ENCODE data around the gene ELMO1.

ELMO1 gene

GRCh38 chr7:37449621-37450020 lies 957 bp upstream of the ELMO1 start:
- H3K4me3 ChIP-seq (ENCODE audit: low read length) = peak overlapping the region; percentile 60
- H3K27me3 ChIP-seq (ENCODE audit: insufficient read depth, low read length) = no peaks in the 10 kb centered on the region
- peaks cover 24% of the 10 kb centered on the region for H3K4me1 ChIP-seq (ENCODE audit: insufficient read depth, low read length)
- H2AFZ ChIP-seq (ENCODE audit: low read depth, low read length) = no peak overlapping the region
- H3K9me3 ChIP-seq (ENCODE audit: low read length) = no peaks in the 10 kb centered on the region
- H3K36me3 ChIP-seq (ENCODE audit: insufficient read depth, low read length) = no peaks in the 10 kb centered on the region

- Histone ChIP-seq H3K4me1 (ENCODE audit: insufficient read depth, low read length) (peaks cover 24% of the 10 kb centered on the region), H3K4me3 (ENCODE audit: low read length) (peak overlapping the region; percentile 60), H3K27me3 (ENCODE audit: insufficient read depth, low read length) (no peaks in the 10 kb centered on the region), H2AFZ (ENCODE audit: low read depth, low read length) (peak overlapping the region; percentile 95), H3K36me3 (ENCODE audit: insufficient read depth, low read length) (no peaks in the 10 kb centered on the region), H3K9me3 (ENCODE audit: low read length) (no peaks in the 10 kb centered on the region)
These were observed 541 bp downstream of the ELMO1 start for GRCh38 chr7:37448011-37448635.

GRCh38 chr7:37446371-37446770 lies 2.3 kb downstream of the ELMO1 start:
- H3K36me3 ChIP-seq (ENCODE audit: insufficient read depth, low read length) = no peaks in the 10 kb centered on the region
- H3K4me3 ChIP-seq (ENCODE audit: low read length) = no peak overlapping the region
- no peak overlapping the region for H2AFZ ChIP-seq (ENCODE audit: low read depth, low read length)
- peaks cover 23% of the 10 kb centered on the region for H3K4me1 ChIP-seq (ENCODE audit: insufficient read depth, low read length)
- H3K27me3 ChIP-seq (ENCODE audit: insufficient read depth, low read length) = no peaks in the 10 kb centered on the region
- no peaks in the 10 kb centered on the region for H3K9me3 ChIP-seq (ENCODE audit: low read length)

DNA sequence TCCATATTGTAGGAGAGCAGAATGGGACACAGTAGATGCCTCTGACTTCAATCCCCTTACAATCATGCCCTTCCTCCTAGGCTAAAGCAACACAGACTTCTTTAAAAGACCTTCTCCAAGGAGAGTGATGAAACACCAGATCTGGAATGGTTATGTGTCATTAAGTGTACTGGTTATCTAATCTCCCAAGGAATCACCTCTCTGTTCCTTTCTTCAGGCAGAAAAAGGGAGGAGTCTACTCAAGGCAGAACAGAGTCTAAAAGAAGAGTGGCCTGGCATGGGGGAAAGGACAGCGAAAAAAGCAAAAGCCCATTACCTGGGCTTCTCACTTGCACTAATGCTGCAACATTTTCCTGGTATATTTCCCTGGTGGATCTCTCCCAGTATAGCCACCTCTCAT lies 2.9 kb downstream of the ELMO1 start:
- Histone ChIP-seq H3K4me3 (ENCODE audit: low read length) (no peak overlapping the region), H3K27me3 (ENCODE audit: insufficient read depth, low read length) (no peaks in the 10 kb centered on the region), H3K4me1 (ENCODE audit: insufficient read depth, low read length) (peaks cover 29% of the 10 kb centered on the region), H2AFZ (ENCODE audit: low read depth, low read length) (no peak overlapping the region), H3K9me3 (ENCODE audit: low read length) (no peaks in the 10 kb centered on the region), H3K36me3 (ENCODE audit: insufficient read depth, low read length) (no peaks in the 10 kb centered on the region)

- Histone ChIP-seq H3K9me3 (ENCODE audit: low read length) (no peaks in the 10 kb centered on the region), H3K27me3 (ENCODE audit: insufficient read depth, low read length) (no peaks in the 10 kb centered on the region), H3K4me1 (ENCODE audit: insufficient read depth, low read length) (peaks cover 28% of the 10 kb centered on the region), H2AFZ (ENCODE audit: low read depth, low read length) (no peak overlapping the region), H3K4me3 (ENCODE audit: low read length) (no peak overlapping the region), H3K36me3 (ENCODE audit: insufficient read depth, low read length) (no peaks in the 10 kb centered on the region)
These were observed 3.5 kb downstream of the ELMO1 start for GRCh38 chr7:37445064-37445723.

DNA sequence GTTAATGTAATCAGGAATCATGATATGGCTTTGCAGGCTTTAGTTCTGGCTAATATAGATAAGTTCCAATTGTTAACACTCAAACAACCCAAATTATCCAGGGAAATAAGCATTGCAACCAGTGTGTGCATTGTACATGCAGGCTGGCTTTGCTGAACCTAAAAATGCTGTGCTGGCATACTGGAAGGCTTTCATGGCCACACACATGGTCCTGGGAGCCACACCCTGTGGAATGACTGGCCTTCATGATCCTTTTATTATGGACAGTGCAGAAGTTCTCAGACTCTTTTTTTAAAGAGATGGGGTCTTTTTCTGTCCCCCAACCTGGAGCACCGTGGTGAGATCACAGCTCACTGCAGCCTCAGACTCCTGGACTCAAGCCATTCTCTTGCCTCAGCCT lies 5.0 kb downstream of the ELMO1 start:
- no peak overlapping the region for H3K4me3 ChIP-seq (ENCODE audit: low read length)
- H3K9me3 ChIP-seq (ENCODE audit: low read length) = no peaks in the 10 kb centered on the region
- H2AFZ ChIP-seq (ENCODE audit: low read depth, low read length) = no peak overlapping the region
- H3K36me3 ChIP-seq (ENCODE audit: insufficient read depth, low read length) = no peaks in the 10 kb centered on the region
- H3K4me1 ChIP-seq (ENCODE audit: insufficient read depth, low read length) = peaks cover 20% of the 10 kb centered on the region
- H3K27me3 ChIP-seq (ENCODE audit: insufficient read depth, low read length) = no peaks in the 10 kb centered on the region

DNA sequence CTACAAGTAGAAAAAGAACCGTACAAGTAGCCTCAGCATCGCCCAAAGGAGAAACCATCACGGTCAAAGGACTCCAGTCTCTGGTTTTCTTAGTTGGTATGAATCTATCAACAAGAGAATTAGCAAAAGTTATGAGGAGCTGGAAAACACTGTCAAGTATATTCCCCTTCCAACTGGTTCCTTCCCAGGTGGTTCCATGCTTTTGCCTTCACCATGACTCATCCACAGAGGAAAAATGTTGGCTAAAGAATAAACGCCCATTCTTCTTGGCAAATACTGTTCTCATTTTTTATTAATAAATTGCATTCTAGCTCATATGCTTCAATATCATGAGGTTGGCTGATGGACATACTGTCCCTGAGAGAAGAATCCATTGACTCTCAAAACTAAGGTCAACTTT lies 6.4 kb downstream of the ELMO1 start:
- peaks cover 20% of the 10 kb centered on the region for H3K4me1 ChIP-seq (ENCODE audit: insufficient read depth, low read length)
- H3K9me3 ChIP-seq (ENCODE audit: low read length) = no peaks in the 10 kb centered on the region
- no peaks in the 10 kb centered on the region for H3K27me3 ChIP-seq (ENCODE audit: insufficient read depth, low read length)
- no peaks in the 10 kb centered on the region for H3K36me3 ChIP-seq (ENCODE audit: insufficient read depth, low read length)
- H3K4me3 ChIP-seq (ENCODE audit: low read length) = no peak overlapping the region
- H2AFZ ChIP-seq (ENCODE audit: low read depth, low read length) = no peak overlapping the region

DNA sequence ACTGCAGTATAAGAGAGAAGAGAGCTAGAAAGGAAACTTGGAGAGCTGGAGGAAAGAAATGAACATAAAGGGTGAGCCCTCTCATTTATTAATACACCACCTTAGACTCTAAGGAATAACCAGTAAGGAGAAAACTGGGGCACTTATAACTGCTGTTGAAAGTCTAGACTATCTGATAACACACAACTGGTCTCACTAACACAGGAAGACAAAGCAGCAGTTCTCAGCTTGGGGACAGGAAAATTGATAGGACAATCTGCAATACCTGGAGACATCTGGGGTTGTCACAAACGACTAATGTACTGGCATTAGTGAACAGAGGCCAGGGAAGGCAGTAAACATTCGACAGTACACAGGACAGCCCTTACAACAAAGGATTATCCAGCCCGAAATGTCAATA lies 6.8 kb downstream of the ELMO1 start:
- H3K27me3 ChIP-seq (ENCODE audit: insufficient read depth, low read length) = no peaks in the 10 kb centered on the region
- H3K4me3 ChIP-seq (ENCODE audit: low read length) = no peak overlapping the region
- H3K4me1 ChIP-seq (ENCODE audit: insufficient read depth, low read length) = peaks cover 20% of the 10 kb centered on the region
- H3K36me3 ChIP-seq (ENCODE audit: insufficient read depth, low read length) = no peaks in the 10 kb centered on the region
- H2AFZ ChIP-seq (ENCODE audit: low read depth, low read length) = no peak overlapping the region
- no peaks in the 10 kb centered on the region for H3K9me3 ChIP-seq (ENCODE audit: low read length)

GRCh38 chr7:37441386-37441760 lies 7.3 kb downstream of the ELMO1 start:
- H3K4me3 ChIP-seq (ENCODE audit: low read length) = no peak overlapping the region
- H3K4me1 ChIP-seq (ENCODE audit: insufficient read depth, low read length) = peaks cover 19% of the 10 kb centered on the region

GRCh38 chr7:37440738-37441385 lies 7.8 kb downstream of the ELMO1 start:
- Histone ChIP-seq H3K9me3 (ENCODE audit: low read length) (no peaks in the 10 kb centered on the region), H3K4me3 (ENCODE audit: low read length) (no peak overlapping the region), H2AFZ (ENCODE audit: low read depth, low read length) (no peak overlapping the region)

More at GRCh38 chr7:37441386-37441760, 7.3 kb downstream of the ELMO1 start:
- Histone ChIP-seq H2AFZ (ENCODE audit: low read depth, low read length) (no peak overlapping the region), H3K36me3 (ENCODE audit: insufficient read depth, low read length) (no peaks in the 10 kb centered on the region), H3K27me3 (ENCODE audit: insufficient read depth, low read length) (no peaks in the 10 kb centered on the region), H3K9me3 (ENCODE audit: low read length) (no peaks in the 10 kb centered on the region)

GRCh38 chr7:37439653-37440026 lies 9.0 kb downstream of the ELMO1 start:
- no peaks in the 10 kb centered on the region for H3K9me3 ChIP-seq (ENCODE audit: low read length)
- peaks cover 19% of the 10 kb centered on the region for H3K4me1 ChIP-seq (ENCODE audit: insufficient read depth, low read length)
- no peak overlapping the region for H3K4me3 ChIP-seq (ENCODE audit: low read length)
- no peaks in the 10 kb centered on the region for H3K36me3 ChIP-seq (ENCODE audit: insufficient read depth, low read length)
- no peaks in the 10 kb centered on the region for H3K27me3 ChIP-seq (ENCODE audit: insufficient read depth, low read length)
- H2AFZ ChIP-seq (ENCODE audit: low read depth, low read length) = no peak overlapping the region

More at GRCh38 chr7:37440738-37441385, 7.8 kb downstream of the ELMO1 start:
- Histone ChIP-seq H3K27me3 (ENCODE audit: insufficient read depth, low read length) (no peaks in the 10 kb centered on the region), H3K4me1 (ENCODE audit: insufficient read depth, low read length) (peaks cover 19% of the 10 kb centered on the region), H3K36me3 (ENCODE audit: insufficient read depth, low read length) (no peaks in the 10 kb centered on the region)

DNA sequence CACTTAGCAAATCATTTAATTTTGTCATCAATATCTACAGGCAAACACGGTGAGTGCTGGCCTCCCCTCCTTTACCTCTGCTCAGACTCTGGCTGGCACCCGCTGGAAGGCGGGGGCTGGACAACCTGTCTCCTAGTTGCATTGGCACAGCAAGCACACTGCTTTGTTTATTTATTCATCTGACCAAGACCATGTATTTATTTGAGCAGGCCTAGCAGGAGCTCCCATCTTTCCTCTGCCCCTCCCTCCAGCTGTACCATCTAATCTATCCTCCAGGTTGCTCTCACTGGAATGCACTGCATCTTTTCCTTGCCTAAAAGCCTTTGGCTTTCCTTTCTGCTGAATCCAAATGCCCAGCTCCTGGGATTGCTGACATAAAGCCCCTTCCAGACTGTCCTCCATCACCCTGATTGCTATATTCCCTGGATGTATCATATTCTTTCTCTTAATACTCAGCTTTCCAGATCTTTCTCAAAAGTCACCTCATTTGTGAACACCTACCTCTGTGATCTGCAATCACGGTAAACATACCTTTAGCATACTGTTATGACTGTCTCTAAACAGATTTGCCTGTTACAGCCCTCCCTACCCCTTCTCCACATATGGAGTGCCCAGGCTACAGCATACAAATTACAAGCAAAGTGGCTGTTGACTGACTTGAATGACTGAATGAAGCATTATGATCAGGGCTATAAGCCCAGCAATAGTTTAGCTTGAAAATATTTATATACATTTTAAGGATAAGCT lies 9.6 kb downstream of the ELMO1 start:
- Histone ChIP-seq H2AFZ (ENCODE audit: low read depth, low read length) (no peak overlapping the region), H3K36me3 (ENCODE audit: insufficient read depth, low read length) (no peaks in the 10 kb centered on the region), H3K4me3 (ENCODE audit: low read length) (no peak overlapping the region), H3K27me3 (ENCODE audit: insufficient read depth, low read length) (no peaks in the 10 kb centered on the region), H3K9me3 (ENCODE audit: low read length) (no peaks in the 10 kb centered on the region), H3K4me1 (ENCODE audit: insufficient read depth, low read length) (peaks cover 19% of the 10 kb centered on the region)
